GM12873 (cell line): ENCODE data around the gene EPHB2.

Experiments used
- CTCF ChIP-seq: IDR thresholded peaks from 2 replicates; pipeline ENCODE4 v1.5.1; 2012; ENCODE audit warnings: low read depth, mild to moderate bottlenecking, moderate library complexity, low read length, control low read depth; ENCODE audit not compliant: insufficient read depth; ENCODE audit errors: missing control alignments

Gene EPHB2

DNA sequence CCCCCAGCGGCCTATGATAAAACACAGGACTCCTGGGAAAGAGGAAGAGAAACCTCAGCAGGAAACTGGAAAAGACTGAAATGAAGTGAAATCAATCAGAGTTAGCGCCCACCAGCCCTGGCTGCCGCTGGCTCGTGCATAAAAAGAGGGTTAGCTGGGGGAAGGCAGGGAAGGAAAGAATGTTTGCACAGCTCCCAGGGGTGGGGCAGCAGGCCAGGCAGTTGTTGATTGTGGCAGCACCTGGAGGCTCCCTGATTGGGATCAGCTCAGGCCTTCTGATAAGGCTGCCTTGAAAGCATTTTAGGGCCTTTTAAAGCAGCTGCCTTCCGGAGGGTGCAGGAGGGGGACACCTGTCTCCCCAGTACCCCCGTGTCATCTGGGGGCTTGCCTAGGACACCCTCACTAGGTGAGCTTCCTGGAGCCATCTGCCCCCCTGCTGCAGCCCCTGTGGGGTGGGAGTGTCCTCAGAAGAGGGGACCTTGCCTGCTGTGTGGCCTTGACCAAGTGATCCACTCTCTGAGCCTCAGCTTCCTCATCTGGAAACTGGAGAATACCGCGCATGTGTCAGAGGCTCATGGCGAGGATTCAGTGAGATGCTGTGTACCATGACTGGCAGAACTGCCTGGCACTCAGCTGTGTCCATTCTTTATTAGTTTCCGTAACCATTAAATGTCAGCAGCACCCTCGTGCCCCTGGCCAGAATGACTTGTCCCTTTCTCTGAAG, 6.6 kb downstream of the EPHB2 start:
- TF ChIP-seq CTCF, result no peak

GRCh38 chr1:22721122-22721873, 10.7 kb downstream of the EPHB2 start:
- TF ChIP-seq CTCF, result no peak

DNA sequence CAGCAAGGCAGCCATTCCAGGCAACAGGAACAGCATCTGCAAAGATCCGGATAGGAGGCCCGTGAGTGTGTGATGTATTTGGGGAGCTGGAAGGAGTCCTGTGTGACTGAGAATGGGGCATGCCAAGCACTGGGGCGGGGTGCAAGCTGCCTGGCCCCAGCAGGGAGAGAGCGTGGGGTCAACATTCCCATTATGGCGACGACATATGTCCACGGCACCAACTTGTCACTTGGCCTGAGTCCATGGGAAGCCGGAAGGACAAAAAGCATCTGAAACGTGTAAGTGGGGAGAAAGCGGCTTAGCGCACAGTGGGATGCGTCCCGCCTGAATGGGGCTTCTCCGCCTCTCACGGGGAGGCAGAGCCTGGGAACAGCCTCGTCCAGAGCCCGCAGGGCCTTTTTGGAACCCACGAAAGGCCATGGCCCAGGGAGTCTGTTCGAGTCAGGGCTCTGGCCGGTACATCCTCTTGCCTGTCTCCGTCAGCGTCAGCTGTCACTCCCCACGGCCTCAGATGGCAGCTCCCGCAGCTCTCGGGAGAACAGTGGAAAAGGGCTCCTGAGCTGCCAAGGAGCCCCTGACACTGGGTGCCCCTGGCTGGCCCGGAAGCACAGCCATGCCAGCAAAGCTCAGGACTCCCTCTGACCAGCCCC, 12.4 kb downstream of the EPHB2 start:
- no peak for TF ChIP-seq CTCF

DNA sequence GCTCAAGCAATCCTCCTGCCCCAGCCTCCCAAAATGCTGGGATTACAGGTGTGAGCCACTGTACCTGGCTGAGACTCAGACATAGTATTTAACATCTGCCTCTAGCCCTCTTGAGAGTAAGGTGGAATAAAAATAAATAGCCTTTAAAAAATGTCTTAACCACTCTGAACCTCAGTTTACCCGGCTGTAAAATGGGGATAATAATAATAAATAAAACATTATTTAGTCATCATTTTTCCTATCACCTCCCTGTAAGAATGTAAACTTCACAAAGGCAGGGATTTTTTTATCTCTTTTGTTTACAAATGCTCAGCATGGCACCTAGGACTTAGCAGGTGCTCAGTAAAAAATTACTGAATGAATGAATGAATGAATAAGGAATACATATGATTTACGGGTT, 17.2 kb downstream of the EPHB2 start:
- no peak for TF ChIP-seq CTCF

DNA sequence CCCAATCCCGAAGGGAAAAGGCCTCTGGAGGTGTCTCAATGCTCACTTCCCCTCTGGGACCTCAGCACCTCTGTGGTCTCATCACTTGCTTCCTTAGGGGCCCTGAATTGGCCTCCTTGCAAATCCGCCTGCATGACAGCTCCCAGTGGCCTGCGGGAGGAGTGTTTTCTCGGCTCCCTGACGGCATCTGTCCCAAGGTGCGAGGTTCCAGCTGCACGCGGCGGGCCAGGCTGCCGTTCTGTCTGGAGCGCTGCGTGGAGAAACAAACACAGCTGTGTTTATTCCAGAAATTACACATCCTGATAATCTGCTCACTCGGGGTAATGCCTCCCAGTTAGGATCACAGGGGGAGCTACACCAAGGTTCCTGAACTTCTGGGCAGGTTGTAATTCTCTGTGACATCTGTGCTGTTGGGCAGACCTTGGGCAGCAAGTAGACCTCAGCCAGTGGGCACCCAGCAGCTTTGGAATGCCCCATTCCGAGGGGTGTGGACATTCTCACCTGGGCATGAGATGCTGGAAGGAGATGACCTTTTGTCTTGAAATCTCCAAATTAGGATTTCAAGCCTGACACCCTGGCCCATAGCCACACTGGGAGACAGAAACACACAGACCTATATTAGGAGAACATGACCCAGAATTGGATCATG, 18.2 kb downstream of the EPHB2 start:
- no peak for TF ChIP-seq CTCF

GRCh38 chr1:22729400-22729773, 18.7 kb downstream of the EPHB2 start:
- TF ChIP-seq CTCF, result no peak

- no peak for TF ChIP-seq CTCF
These were observed 19.3 kb downstream of the EPHB2 start for GRCh38 chr1:22729912-22730311.
